Panc1 (cell line): ENCODE measurements around the gene LSMEM2. TPM values are rescaled to one million over a fixed set of nuclear protein-coding genes. Genes with fewer than 3 reads are reported as not detected.
A peak's percentile ranks its signal among the peaks of the same experiment; 100 is the strongest.

Experiments used
- ATAC-seq: fragments of 200-7000 bp; cut with Tn5 transposase; 2 replicates; pipeline ENCODE4 v1.9.1; 2020; ENCODE audit warnings: mild to moderate bottlenecking, moderate library complexity
- BruUV-seq: library from RNA; stranded (reverse); fragments of 400-500 nt; replicated peaks from 2 replicates; lab custom pipeline; 2021; lab: Mats Ljungman, UMichigan
- CTCF ChIA-PET: fragments of 300-600 bp; sonication (Branson Sonifier 250); formaldehyde crosslinking; loops from one replicate; lab custom pipeline; 2022; ENCODE audit warnings: antibody characterized with exemption; lab: Charles Lee
- POLR2A ChIA-PET: fragments of 300-600 bp; sonication (Branson Sonifier 250); formaldehyde crosslinking; loops from one replicate; lab custom pipeline; 2022; ENCODE audit warnings: antibody characterized with exemption; lab: Charles Lee
- DNase-seq: peaks from one replicate; pipeline ENCODE4 v3.0.0-alpha.2; 2010; ENCODE audit warnings: low read depth, low spot score
- H3K27ac ChIP-seq: 2 replicates; pipeline ENCODE4 v1.5.1; 2011; ENCODE audit warnings: mild to moderate bottlenecking, low read length, inconsistent platforms
- H3K27me3 ChIP-seq: fragments of 200-500 bp; sonication (Bioruptor generic); 2 replicates; pipeline ENCODE4 v1.6.0; 2014; ENCODE audit warnings: low read length, inconsistent platforms; ENCODE audit not compliant: control insufficient read depth, insufficient read depth
- H3K36me3 ChIP-seq: fragments of 200-500 bp; sonication (Bioruptor generic); 2 replicates; pipeline ENCODE4 v1.5.1; 2014; ENCODE audit warnings: inconsistent platforms, mild to moderate bottlenecking, low read length, moderate library complexity; ENCODE audit not compliant: control insufficient read depth, insufficient read depth
- H3K4me1 ChIP-seq: 2 replicates; pipeline ENCODE4 v1.5.1; 2011; ENCODE audit warnings: inconsistent platforms, mild to moderate bottlenecking, low read length, moderate library complexity; ENCODE audit not compliant: control insufficient read depth, insufficient read depth
- H3K4me3 ChIP-seq, 2 experiments: 2 replicates each; pipeline ENCODE4 v1.5.1; 2011 to 2012; ENCODE audit warnings: low read depth in 2 of 2, low read length in 2 of 2, mild to moderate bottlenecking in 2 of 2, inconsistent platforms in 1 of 2, moderate library complexity in 1 of 2
- H3K9me3 ChIP-seq: fragments of 200-500 bp; sonication (Bioruptor generic); 2 replicates; pipeline ENCODE4 v1.5.1; 2014; ENCODE audit warnings: low read depth, mild to moderate bottlenecking, inconsistent platforms, low read length, moderate library complexity; ENCODE audit not compliant: control insufficient read depth, insufficient read depth
- POLR2AphosphoS5 ChIP-seq: IDR thresholded peaks from 2 replicates; pipeline ENCODE4 v1.6.1; 2012; ENCODE audit warnings: mild to moderate bottlenecking, low read depth, low read length, moderate library complexity
- SIN3A ChIP-seq: IDR thresholded peaks from 2 replicates; pipeline ENCODE4 v1.6.1; 2012; ENCODE audit warnings: low read depth, mild to moderate bottlenecking, low read length, moderate library complexity, borderline replicate concordance; ENCODE audit not compliant: insufficient read depth
- TCF7L2 ChIP-seq: IDR thresholded peaks from 2 replicates; pipeline ENCODE4 v1.6.1; 2011; ENCODE audit warnings: mild to moderate bottlenecking, low read depth, low read length, inconsistent platforms
- in situ Hi-C: cut with HindIII; loops from 2 replicates; pipeline ENCODE4 v1.10.0; 2016; ENCODE audit warnings: low sequenced_read_pairs, low pct_unique_long_range_greater_than_20kb
- intact Hi-C: fragments of 100-400 bp; cut with micrococcal nuclease; formaldehyde crosslinking; loops from one replicate; pipeline ENCODE4 v1.10.0; 2022; ENCODE audit not compliant: unreplicated experiment
- total RNA-seq: library from RNA; stranded (reverse); gene quantifications from one replicate; pipeline ENCODE4 v1.2.1, GENCODE V29; 2021; ENCODE audit not compliant: unreplicated experiment
- TF ChIP-seq, protein P1 (sequence below): fragments of 450-650 bp; IDR thresholded peaks from 2 replicates; pipeline ENCODE4 v1.5.1; 2017; ENCODE audit warnings: mild to moderate bottlenecking
- TF ChIP-seq, protein P2 (sequence below), 2 experiments: IDR thresholded peaks; 2 replicates each; pipeline ENCODE4 v1.6.1; 2011 to 2012; ENCODE audit warnings: low read depth in 2 of 2, control low read depth in 1 of 2, low read length in 1 of 2, mild to moderate bottlenecking in 1 of 2, moderate library complexity in 1 of 2; ENCODE audit not compliant: insufficient read depth in 1 of 2

Gene LSMEM2
- total RNA-seq, 1 experiment from 2014 or later, result not detected

- ATAC-seq (peak; percentile 90), DNase-seq (no peak)
- no peaks in the 10 kb centered on the region for H3K27me3 ChIP-seq
- in situ Hi-C loops, result no loop called here
- peak overlapping the region; percentile 88 for H3K27ac ChIP-seq
- BruUV-seq, result no TSS peak
- H3K36me3 ChIP-seq, result no peaks in the 10 kb centered on the region
- intact Hi-C loops, result no loop called here
- H3K4me1 ChIP-seq, result peaks cover 53% of the 10 kb centered on the region
- TF ChIP-seq, protein P1, sequence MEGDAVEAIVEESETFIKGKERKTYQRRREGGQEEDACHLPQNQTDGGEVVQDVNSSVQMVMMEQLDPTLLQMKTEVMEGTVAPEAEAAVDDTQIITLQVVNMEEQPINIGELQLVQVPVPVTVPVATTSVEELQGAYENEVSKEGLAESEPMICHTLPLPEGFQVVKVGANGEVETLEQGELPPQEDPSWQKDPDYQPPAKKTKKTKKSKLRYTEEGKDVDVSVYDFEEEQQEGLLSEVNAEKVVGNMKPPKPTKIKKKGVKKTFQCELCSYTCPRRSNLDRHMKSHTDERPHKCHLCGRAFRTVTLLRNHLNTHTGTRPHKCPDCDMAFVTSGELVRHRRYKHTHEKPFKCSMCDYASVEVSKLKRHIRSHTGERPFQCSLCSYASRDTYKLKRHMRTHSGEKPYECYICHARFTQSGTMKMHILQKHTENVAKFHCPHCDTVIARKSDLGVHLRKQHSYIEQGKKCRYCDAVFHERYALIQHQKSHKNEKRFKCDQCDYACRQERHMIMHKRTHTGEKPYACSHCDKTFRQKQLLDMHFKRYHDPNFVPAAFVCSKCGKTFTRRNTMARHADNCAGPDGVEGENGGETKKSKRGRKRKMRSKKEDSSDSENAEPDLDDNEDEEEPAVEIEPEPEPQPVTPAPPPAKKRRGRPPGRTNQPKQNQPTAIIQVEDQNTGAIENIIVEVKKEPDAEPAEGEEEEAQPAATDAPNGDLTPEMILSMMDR, result peak; percentile 97
- TF ChIP-seq, protein P2, sequence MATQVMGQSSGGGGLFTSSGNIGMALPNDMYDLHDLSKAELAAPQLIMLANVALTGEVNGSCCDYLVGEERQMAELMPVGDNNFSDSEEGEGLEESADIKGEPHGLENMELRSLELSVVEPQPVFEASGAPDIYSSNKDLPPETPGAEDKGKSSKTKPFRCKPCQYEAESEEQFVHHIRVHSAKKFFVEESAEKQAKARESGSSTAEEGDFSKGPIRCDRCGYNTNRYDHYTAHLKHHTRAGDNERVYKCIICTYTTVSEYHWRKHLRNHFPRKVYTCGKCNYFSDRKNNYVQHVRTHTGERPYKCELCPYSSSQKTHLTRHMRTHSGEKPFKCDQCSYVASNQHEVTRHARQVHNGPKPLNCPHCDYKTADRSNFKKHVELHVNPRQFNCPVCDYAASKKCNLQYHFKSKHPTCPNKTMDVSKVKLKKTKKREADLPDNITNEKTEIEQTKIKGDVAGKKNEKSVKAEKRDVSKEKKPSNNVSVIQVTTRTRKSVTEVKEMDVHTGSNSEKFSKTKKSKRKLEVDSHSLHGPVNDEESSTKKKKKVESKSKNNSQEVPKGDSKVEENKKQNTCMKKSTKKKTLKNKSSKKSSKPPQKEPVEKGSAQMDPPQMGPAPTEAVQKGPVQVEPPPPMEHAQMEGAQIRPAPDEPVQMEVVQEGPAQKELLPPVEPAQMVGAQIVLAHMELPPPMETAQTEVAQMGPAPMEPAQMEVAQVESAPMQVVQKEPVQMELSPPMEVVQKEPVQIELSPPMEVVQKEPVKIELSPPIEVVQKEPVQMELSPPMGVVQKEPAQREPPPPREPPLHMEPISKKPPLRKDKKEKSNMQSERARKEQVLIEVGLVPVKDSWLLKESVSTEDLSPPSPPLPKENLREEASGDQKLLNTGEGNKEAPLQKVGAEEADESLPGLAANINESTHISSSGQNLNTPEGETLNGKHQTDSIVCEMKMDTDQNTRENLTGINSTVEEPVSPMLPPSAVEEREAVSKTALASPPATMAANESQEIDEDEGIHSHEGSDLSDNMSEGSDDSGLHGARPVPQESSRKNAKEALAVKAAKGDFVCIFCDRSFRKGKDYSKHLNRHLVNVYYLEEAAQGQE (IDR thresholded peaks at IDR 0.05; ENCODE audit: insufficient read depth in 1 of 2, low read depth in 2 of 2, low read length in 1 of 2), result no peak
- TF ChIP-seq TCF7L2, result peak; percentile 65; the same call in 1 of the 2 replicates
- H3K4me3 ChIP-seq, result peak overlapping the region; percentile 27 to 52
- ChIA-PET CTCF (interaction anchor here (0.8 to 1.3 kb wide), 2 partner anchors 10 to 51 kb away, joined by 5 to 6 read pairs; partner anchors contain the start of gene GNAI2), POLR2A (no interaction called here)
- H3K9me3 ChIP-seq, result no peaks in the 10 kb centered on the region
These were observed 32.9 kb upstream of the LSMEM2 start for GRCh38 chr3:50245831-50246516.

DNA sequence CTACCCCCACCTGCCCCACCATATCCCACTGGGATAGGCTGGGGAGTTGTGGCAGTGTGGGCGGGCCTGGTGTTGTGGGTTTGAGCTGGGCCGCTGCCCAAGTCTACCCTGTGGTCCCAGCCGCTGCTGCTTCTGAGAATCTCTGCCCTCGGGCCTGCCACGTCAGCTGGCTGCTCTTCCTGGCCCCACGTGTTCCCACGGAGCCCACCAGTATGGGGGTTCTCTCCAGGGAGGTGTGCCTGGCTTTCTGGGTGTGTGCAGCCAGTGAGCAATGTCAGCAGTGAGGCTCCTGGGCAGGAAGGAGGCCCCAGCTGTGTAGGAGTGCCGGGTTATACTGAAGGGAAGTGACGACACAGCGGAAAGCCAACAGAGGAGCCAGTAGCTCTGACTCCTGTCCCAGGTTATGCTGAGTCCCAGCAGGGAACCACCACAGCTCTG is 32.4 kb upstream of the LSMEM2 start:
- CTCF ChIA-PET, result interaction anchor here (0.8 to 1.3 kb wide), 3 partner anchors 11 to 51 kb away, joined by 4 to 6 read pairs (median 5); partner anchors contain the start of gene GNAI2
- ATAC-seq, result peak; percentile 56
- DNase-seq, result no peak
- no peak overlapping the region for H3K4me3 ChIP-seq
- peaks cover 48% of the 10 kb centered on the region for H3K4me1 ChIP-seq
- TF ChIP-seq, protein P1, result no peak
- TF ChIP-seq SIN3A, result no peak
- no peak for TF ChIP-seq POLR2AphosphoS5
- TF ChIP-seq TCF7L2, result no peak
- TF ChIP-seq, protein P2 (IDR thresholded peaks at IDR 0.05; ENCODE audit: insufficient read depth in 1 of 2, low read depth in 2 of 2, low read length in 1 of 2), result no peak
- POLR2A ChIA-PET, result no interaction called here
- H3K27ac ChIP-seq, result peak overlapping the region; percentile 88
- no peaks in the 10 kb centered on the region for H3K9me3 ChIP-seq
- H3K36me3 ChIP-seq, result no peaks in the 10 kb centered on the region
- H3K27me3 ChIP-seq, result no peaks in the 10 kb centered on the region
- in situ Hi-C loops, result no loop called here
- no TSS peak for BruUV-seq
- intact Hi-C loops, result no loop called here
